SJSA1 (cell line): Measurements from ENCODE around the gene THAP3. TPM values are rescaled to one million over a fixed set of nuclear protein-coding genes. Genes with fewer than 3 reads are reported as not detected.

Source experiments
- DNase-seq, 2 experiments: peaks; one replicate each; pipeline ENCODE4 v3.0.0-alpha.2; 2015 to 2020; ENCODE audit warnings: low spot score in 2 of 2, low read depth in 1 of 2
- H3K27ac ChIP-seq: fragments of 250-450 bp; sonication (Bioruptor Pico); 2 replicates; pipeline ENCODE4 v1.5.1; 2020; ENCODE audit warnings: mild to moderate bottlenecking, moderate library complexity
- H3K27me3 ChIP-seq: fragments of 250-450 bp; sonication (Bioruptor Pico); replicated peaks from 2 replicates; pipeline ENCODE4 v1.5.1; 2020; ENCODE audit warnings: mild to moderate bottlenecking, moderate library complexity
- H3K36me3 ChIP-seq: fragments of 250-450 bp; sonication (Bioruptor Pico); 2 replicates; pipeline ENCODE4 v1.5.1; 2020; ENCODE audit warnings: mild to moderate bottlenecking
- H3K4me1 ChIP-seq: fragments of 250-450 bp; sonication (Bioruptor Pico); replicated peaks from 2 replicates; pipeline ENCODE4 v1.6.1; 2021; ENCODE audit warnings: mild to moderate bottlenecking
- H3K4me3 ChIP-seq: fragments of 250-450 bp; sonication (Bioruptor Pico); 2 replicates; pipeline ENCODE4 v1.5.1; 2020; ENCODE audit warnings: mild to moderate bottlenecking
- H3K9me3 ChIP-seq: fragments of 250-450 bp; sonication (Bioruptor Pico); replicated peaks from 2 replicates; pipeline ENCODE4 v1.5.1; 2020; ENCODE audit warnings: mild to moderate bottlenecking
- total RNA-seq: library from RNA; depleted of rRNA; stranded (reverse); fragments of >200 nt; shearing (Covaris generic); gene quantifications from 2 replicates; pipeline ENCODE4 v1.2.3, GENCODE V29; 2014

Gene THAP3
- total RNA-seq, 1 experiment from 2014 or later = 28.8 TPM

GRCh38 chr1:6613361-6614018 is 11.2 kb upstream of the THAP3 start, which contains the start of gene PHF13:
Gene PHF13, plus strand, starts transcription at chr1:6613731. Its CDS starts 336 bp downstream, at chr1:6614067.
- peaks cover 15% of the 10 kb centered on the region for H3K4me1 ChIP-seq
- peak; percentile 97 to 100 for DNase-seq
- H3K36me3 ChIP-seq = peaks cover 25% of the 10 kb centered on the region
- no peaks in the 10 kb centered on the region for H3K27me3 ChIP-seq
- H3K27ac ChIP-seq = peak within 1 kb of the TSS; percentile 54
- no peaks in the 10 kb centered on the region for H3K9me3 ChIP-seq
- peak within 1 kb of the TSS; percentile 83 for H3K4me3 ChIP-seq

GRCh38 chr1:6614019-6614928 is 10.4 kb upstream of the THAP3 start:
- Histone ChIP-seq H3K27ac (peak overlapping the region; percentile 54), H3K36me3 (peaks cover 31% of the 10 kb centered on the region), H3K4me1 (peaks cover 15% of the 10 kb centered on the region), H3K9me3 (no peaks in the 10 kb centered on the region), H3K27me3 (no peaks in the 10 kb centered on the region), H3K4me3 (peak overlapping the region; percentile 83)
- DNase-seq = peak in 1 of 2 experiments; percentile 61

GRCh38 chr1:6614929-6615785 is 9.5 kb upstream of the THAP3 start:
- no peaks in the 10 kb centered on the region for H3K27me3 ChIP-seq
- H3K4me3 ChIP-seq = peak overlapping the region; percentile 83
- H3K9me3 ChIP-seq = no peaks in the 10 kb centered on the region
- H3K36me3 ChIP-seq = peaks cover 40% of the 10 kb centered on the region
- DNase-seq = no peak
- no peak overlapping the region; the same call in 1 of the 2 replicates for H3K27ac ChIP-seq
- H3K4me1 ChIP-seq = peaks cover 15% of the 10 kb centered on the region

GRCh38 chr1:6619045-6619444 is 5.6 kb upstream of the THAP3 start:
- no peak overlapping the region for H3K4me3 ChIP-seq
- DNase-seq = no peak
- peaks cover 74% of the 10 kb centered on the region for H3K36me3 ChIP-seq
- H3K9me3 ChIP-seq = no peaks in the 10 kb centered on the region
- H3K27me3 ChIP-seq = no peaks in the 10 kb centered on the region
- H3K27ac ChIP-seq = no peak overlapping the region
- peaks cover 6% of the 10 kb centered on the region for H3K4me1 ChIP-seq

- no peak overlapping the region for H3K4me3 ChIP-seq
- H3K4me1 ChIP-seq = peaks cover 12% of the 10 kb centered on the region
- H3K27ac ChIP-seq = no peak overlapping the region
- peaks cover 87% of the 10 kb centered on the region for H3K36me3 ChIP-seq
- no peak for DNase-seq
- H3K27me3 ChIP-seq = no peaks in the 10 kb centered on the region
- H3K9me3 ChIP-seq = no peaks in the 10 kb centered on the region
Observed at GRCh38 chr1:6621429-6622391, 3.0 kb upstream of the THAP3 start.

GRCh38 chr1:6622396-6623152 is 2.1 kb upstream of the THAP3 start:
- Histone ChIP-seq H3K4me3 (no peak overlapping the region), H3K9me3 (no peaks in the 10 kb centered on the region), H3K4me1 (peaks cover 12% of the 10 kb centered on the region), H3K27me3 (no peaks in the 10 kb centered on the region), H3K36me3 (peaks cover 89% of the 10 kb centered on the region), H3K27ac (no peak overlapping the region)
- no peak for DNase-seq

GRCh38 chr1:6623269-6623965 is 1.3 kb upstream of the THAP3 start:
- no peaks in the 10 kb centered on the region for H3K27me3 ChIP-seq
- no peak overlapping the region for H3K4me3 ChIP-seq
- no peak for DNase-seq
- H3K27ac ChIP-seq = no peak overlapping the region
- no peaks in the 10 kb centered on the region for H3K9me3 ChIP-seq
- H3K4me1 ChIP-seq = peaks cover 12% of the 10 kb centered on the region
- peaks cover 89% of the 10 kb centered on the region for H3K36me3 ChIP-seq

- peak overlapping the region; percentile 66 for H3K27ac ChIP-seq
- H3K4me1 ChIP-seq = peaks cover 12% of the 10 kb centered on the region
- H3K9me3 ChIP-seq = no peaks in the 10 kb centered on the region
- peaks cover 90% of the 10 kb centered on the region for H3K36me3 ChIP-seq
- DNase-seq = peak in 1 of 2 experiments; percentile 61
- H3K27me3 ChIP-seq = no peaks in the 10 kb centered on the region
- H3K4me3 ChIP-seq = peak overlapping the region; percentile 96
Observed at GRCh38 chr1:6625584-6626149, 999 bp downstream of the THAP3 start.

GRCh38 chr1:6627031-6627430 is 2.4 kb downstream of the THAP3 start:
- Histone ChIP-seq H3K4me1 (peaks cover 12% of the 10 kb centered on the region), H3K36me3 (peaks cover 86% of the 10 kb centered on the region), H3K4me3 (no peak overlapping the region), H3K27me3 (no peaks in the 10 kb centered on the region), H3K27ac (no peak overlapping the region), H3K9me3 (no peaks in the 10 kb centered on the region)
- no peak for DNase-seq

GRCh38 chr1:6627841-6628545 is 3.3 kb downstream of the THAP3 start:
- DNase-seq = no peak
- H3K4me3 ChIP-seq = no peak overlapping the region
- no peaks in the 10 kb centered on the region for H3K27me3 ChIP-seq
- no peaks in the 10 kb centered on the region for H3K9me3 ChIP-seq
- no peak overlapping the region for H3K27ac ChIP-seq
- peaks cover 86% of the 10 kb centered on the region for H3K36me3 ChIP-seq
- H3K4me1 ChIP-seq = peaks cover 12% of the 10 kb centered on the region

GRCh38 chr1:6628971-6629479 is 4.4 kb downstream of the THAP3 start:
- H3K4me3 ChIP-seq = no peak overlapping the region
- no peaks in the 10 kb centered on the region for H3K9me3 ChIP-seq
- H3K27ac ChIP-seq = no peak overlapping the region
- no peaks in the 10 kb centered on the region for H3K27me3 ChIP-seq
- H3K36me3 ChIP-seq = peaks cover 86% of the 10 kb centered on the region
- peaks cover 12% of the 10 kb centered on the region for H3K4me1 ChIP-seq
- no peak for DNase-seq
